Measurements from ENCODE around the gene PPP1R15A. TPM values are rescaled to one million over a fixed set of nuclear protein-coding genes. Genes with fewer than 3 reads are reported as not detected.

PPP1R15A gene
- total RNA-seq, 4 donors from 2014 or later = 81.0 to 171 (median 101) TPM

DNA sequence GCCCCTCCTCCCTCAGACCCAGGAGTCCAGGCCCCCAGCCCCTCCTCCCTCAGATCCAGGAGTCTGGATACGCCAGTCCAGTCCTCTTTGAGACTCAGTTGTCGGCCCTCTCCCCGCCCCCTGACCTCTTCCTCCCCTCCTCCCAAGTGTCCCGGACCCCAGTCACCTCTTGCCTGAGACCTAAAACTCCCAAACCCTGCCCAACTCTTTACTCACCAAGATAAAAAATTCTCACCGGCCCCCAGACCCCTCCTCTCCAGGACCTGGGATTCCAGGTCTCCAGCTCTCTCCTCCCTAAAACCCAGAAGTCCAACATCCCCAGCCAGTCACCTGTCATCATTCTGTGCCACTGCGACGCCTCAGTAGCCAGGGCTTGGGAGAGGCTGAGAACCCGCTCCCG is 34.5 kb upstream of the PPP1R15A start:
- Histone ChIP-seq H3K4me1 (peaks cover 0 to 34% (median 11%) of the 10 kb centered on the region in 4 donors), H3K36me3 (peaks cover 0 to 56% (median 0%) of the 10 kb centered on the region in 3 donors), H3K27ac (peak overlapping the region; percentile 70 to 92 (median 80)), H3K9me3 (no peaks in the 10 kb centered on the region), H3K4me3 (no peak overlapping the region), H3K27me3 (no peaks in the 10 kb centered on the region)
- no peak for TF ChIP-seq POLR2A (IDR thresholded peaks at IDR 0.05)
- TF ChIP-seq EP300 (IDR thresholded peaks at IDR 0.05) = no peak
- TF ChIP-seq, protein P1, sequence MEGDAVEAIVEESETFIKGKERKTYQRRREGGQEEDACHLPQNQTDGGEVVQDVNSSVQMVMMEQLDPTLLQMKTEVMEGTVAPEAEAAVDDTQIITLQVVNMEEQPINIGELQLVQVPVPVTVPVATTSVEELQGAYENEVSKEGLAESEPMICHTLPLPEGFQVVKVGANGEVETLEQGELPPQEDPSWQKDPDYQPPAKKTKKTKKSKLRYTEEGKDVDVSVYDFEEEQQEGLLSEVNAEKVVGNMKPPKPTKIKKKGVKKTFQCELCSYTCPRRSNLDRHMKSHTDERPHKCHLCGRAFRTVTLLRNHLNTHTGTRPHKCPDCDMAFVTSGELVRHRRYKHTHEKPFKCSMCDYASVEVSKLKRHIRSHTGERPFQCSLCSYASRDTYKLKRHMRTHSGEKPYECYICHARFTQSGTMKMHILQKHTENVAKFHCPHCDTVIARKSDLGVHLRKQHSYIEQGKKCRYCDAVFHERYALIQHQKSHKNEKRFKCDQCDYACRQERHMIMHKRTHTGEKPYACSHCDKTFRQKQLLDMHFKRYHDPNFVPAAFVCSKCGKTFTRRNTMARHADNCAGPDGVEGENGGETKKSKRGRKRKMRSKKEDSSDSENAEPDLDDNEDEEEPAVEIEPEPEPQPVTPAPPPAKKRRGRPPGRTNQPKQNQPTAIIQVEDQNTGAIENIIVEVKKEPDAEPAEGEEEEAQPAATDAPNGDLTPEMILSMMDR (IDR thresholded peaks at IDR 0.05) = no peak
- no peak for DNase-seq (ENCODE audit: low spot score in 2 of 2)
- 56 to 78% methylated on average over 9 of the region's 9 CpGs for WGBS, 2 donors

DNA sequence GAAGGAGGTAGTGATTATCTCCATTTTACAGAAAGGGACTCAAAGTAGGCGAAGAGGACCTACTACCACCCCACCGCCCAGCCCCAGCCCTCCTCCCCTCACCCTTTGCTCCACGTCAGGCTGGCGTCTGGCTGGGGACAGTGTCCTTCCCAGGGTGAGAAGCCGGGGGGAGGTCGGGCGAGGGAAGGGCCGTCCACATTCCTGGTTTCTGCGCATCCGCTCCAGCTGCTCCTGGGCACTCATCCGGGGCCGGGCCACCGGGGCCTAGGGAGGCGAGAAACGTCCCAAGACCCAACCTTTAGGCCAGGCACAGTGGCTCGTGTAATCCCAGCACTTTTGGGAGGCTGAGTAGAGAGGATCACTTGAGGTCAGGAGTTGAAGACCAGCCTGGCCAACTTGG is 31.2 kb upstream of the PPP1R15A start:
- Histone ChIP-seq H3K4me1 (peaks cover 0 to 27% (median 8%) of the 10 kb centered on the region in 4 donors), H3K4me3 (no peak overlapping the region), H3K27me3 (no peaks in the 10 kb centered on the region), H3K27ac (peak overlapping the region in 1 of 4 donors; percentile 48), H3K9me3 (no peaks in the 10 kb centered on the region), H3K36me3 (peaks cover 0 to 68% (median 0%) of the 10 kb centered on the region in 3 donors)
- TF ChIP-seq, protein P1 (IDR thresholded peaks at IDR 0.05) = no peak
- no peak for TF ChIP-seq POLR2A (IDR thresholded peaks at IDR 0.05)
- no peak for TF ChIP-seq EP300 (IDR thresholded peaks at IDR 0.05)
- 84 to 90% methylated on average over 16 of the region's 16 CpGs for WGBS, 2 donors
- DNase-seq (ENCODE audit: low spot score in 2 of 2) = no peak

DNA sequence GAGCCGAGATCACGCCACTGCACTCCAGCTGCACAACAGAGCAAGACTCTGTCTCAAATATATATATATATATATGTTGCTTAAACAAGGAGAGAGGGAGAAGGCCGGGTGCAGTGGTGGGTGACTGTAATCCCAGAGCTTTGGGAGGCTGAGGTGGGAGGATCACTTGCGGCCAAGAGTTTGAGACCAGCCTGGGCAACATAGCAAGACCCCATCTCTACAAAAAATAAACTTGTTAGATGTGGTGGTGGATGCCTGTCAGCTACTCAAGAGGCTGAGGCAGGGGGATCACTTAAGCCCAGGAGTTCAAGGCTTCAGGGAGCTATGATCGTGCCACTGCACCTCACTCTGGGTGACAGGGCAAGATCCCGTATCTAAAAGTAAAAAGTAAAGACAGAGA is 30.6 kb upstream of the PPP1R15A start:
- Histone ChIP-seq H3K36me3 (peaks cover 0 to 73% (median 0%) of the 10 kb centered on the region in 3 donors), H3K4me3 (no peak overlapping the region), H3K27me3 (no peaks in the 10 kb centered on the region), H3K27ac (peak overlapping the region in 1 of 4 donors; percentile 48), H3K4me1 (peaks cover 0 to 22% (median 4%) of the 10 kb centered on the region in 4 donors), H3K9me3 (no peaks in the 10 kb centered on the region)
- 85 to 90% methylated on average over 6 of the region's 6 CpGs for WGBS, 2 donors
- TF ChIP-seq, protein P1 (IDR thresholded peaks at IDR 0.05) = no peak
- no peak for TF ChIP-seq POLR2A (IDR thresholded peaks at IDR 0.05)
- TF ChIP-seq EP300 (IDR thresholded peaks at IDR 0.05) = no peak
- DNase-seq (ENCODE audit: low spot score in 2 of 2) = no peak

DNA sequence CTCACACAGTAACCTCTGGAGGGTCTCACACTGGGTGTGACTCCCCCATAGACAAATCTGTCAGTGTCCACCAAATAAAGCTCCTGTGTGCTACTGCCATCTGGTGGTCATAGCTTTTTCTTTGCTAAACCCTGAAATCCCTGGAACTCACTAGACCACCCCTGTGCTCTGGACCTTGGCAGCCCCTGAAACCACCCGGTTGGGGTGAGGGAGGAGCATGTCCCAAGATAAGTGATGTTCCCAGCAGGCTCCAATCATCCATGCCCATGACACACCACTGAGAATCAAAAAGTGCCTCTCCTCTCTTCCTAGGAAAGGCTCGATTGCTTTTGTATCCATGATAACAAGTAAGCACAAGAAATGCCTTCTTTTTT is 29.4 kb upstream of the PPP1R15A start:
- H3K27ac ChIP-seq = peak overlapping the region in 2 of 4 donors; percentile 8 to 50
- H3K4me3 ChIP-seq = no peak overlapping the region
- H3K36me3 ChIP-seq = peaks cover 0 to 77% (median 0%) of the 10 kb centered on the region in 3 donors
- peaks cover 0 to 10% (median 0%) of the 10 kb centered on the region in 4 donors for H3K4me1 ChIP-seq
- H3K27me3 ChIP-seq = no peaks in the 10 kb centered on the region
- TF ChIP-seq POLR2A (IDR thresholded peaks at IDR 0.05) = no peak
- TF ChIP-seq, protein P1 (IDR thresholded peaks at IDR 0.05) = peak; percentile 74 to 90 (median 77)
- WGBS, 2 donors = 30 to 43% methylated on average over 2 of the region's 2 CpGs
- H3K9me3 ChIP-seq = no peaks in the 10 kb centered on the region
- DNase-seq (ENCODE audit: low spot score in 2 of 2) = peak in 1 of 2 donors; percentile 83

DNA sequence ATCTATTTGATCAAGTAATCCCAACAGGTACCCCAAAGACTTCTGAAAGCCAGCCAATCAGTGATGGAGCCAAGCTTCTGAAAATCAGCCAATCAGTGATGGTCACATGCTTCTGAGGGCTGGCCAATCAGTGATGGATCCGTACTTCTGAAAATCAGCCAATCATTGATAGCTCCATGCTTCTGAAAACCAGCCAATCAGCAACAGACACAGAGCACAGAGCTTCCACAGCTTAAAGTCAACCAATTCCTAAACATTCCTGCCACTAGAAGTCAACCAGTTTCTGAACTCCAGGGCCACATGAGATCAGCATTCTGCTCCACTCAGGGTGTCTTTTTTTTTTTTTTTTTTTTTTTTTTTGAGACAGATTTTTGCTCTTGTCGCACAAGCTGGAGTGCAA is 27.7 kb upstream of the PPP1R15A start:
- H3K36me3 ChIP-seq = peaks cover 0 to 84% (median 0%) of the 10 kb centered on the region in 3 donors
- WGBS, 2 donors = 79 to 80% methylated on average over 2 of the region's 2 CpGs

More for the DNA sequence above, 27.7 kb upstream of the PPP1R15A start:
- no peak for DNase-seq (ENCODE audit: low spot score in 2 of 2)
- TF ChIP-seq, protein P1 (IDR thresholded peaks at IDR 0.05) = no peak
- TF ChIP-seq EP300 (IDR thresholded peaks at IDR 0.05) (no peak), POLR2A (IDR thresholded peaks at IDR 0.05) (no peak)
- peaks cover 0 to 6% (median 0%) of the 10 kb centered on the region in 4 donors for H3K4me1 ChIP-seq
- H3K27me3 ChIP-seq = no peaks in the 10 kb centered on the region
- H3K9me3 ChIP-seq = no peaks in the 10 kb centered on the region
- H3K27ac ChIP-seq = no peak overlapping the region
- no peak overlapping the region for H3K4me3 ChIP-seq

Measured in tibial nerve (tissue), 4 donors.